Activated CD4-positive, alpha-beta T cell treated with anti-CD3 and anti-CD28 coated beads for 4 hours (primary cell): ENCODE data around the gene SPCS2.
"Not testable (repeated sequence)": the region's sequence is repeated elsewhere in the genome, so short reads cannot be mapped to it uniquely, and the experiment has no call there.

Source experiments
- DNase-seq, 2 donors: peaks; one replicate each; pipeline ENCODE4 v3.0.0-alpha.2; 2020

The SPCS2 gene

DNA sequence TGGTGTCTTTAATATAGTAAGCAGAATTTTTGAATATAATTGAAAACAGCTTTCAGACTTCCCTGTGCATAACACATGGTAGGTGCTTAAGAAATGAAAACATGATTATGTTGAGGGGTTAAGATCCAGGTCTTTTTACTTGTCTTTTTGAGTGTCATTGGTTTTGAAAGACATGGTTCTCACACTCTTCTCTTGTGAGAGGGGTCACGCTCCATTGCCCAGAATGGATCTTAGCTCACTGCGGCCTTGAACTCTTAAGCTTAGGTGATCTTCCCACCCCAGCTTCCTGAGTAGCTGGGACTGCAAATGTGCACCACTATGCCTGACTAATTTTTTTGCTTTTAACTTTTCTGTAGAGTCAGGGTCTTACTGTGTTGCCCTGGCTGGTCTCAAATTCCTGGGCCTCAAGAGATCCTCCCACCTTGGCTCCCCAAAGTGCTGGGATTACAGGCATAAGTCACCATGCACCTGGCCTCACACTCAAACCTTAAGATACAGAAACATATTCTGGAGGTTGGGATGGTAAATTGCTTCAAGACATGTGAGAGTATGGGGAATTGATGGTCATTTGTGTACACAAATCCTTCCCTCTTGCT lies 1.4 kb downstream of the SPCS2 start:
- no peak for DNase-seq

DNA sequence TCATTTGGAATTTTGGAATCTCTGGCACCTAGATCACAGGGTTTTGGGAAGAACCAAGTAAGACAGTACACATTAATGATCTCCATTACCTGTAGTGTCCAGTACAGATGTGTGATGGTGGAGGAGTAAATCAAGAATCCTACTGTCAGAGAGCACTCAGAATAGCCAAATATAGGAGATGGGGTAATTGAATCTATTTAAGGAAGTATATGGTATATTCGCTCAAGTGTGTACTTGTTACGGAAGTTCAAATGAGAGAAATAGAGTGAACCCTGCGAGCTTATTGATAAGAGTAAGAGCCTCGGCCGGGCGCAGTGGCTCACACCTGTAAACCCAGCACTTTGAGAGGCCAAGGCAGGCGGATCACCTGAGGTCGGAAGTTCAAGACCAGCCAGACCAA lies 2.2 kb downstream of the SPCS2 start:
- no peak for DNase-seq

DNA sequence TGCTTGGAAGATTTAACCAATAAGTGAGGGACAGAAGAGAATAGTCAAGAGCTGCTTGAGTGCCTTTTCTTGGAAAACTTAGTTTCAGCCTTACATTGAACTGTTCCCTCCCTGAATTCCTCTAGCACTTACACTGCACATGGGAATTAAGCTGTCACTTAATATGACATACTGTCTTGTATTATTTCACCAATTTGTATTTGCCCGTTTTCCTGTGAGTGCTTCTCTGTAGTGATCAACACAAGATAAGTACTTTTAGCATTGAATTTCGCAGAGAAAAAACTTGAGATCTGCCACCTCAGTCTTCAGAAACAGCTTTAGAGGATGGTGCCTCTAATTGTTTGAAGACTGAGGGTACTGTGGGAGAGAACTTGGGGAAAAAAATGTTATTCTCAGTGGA lies 3.7 kb downstream of the SPCS2 start:
- DNase-seq: no peak

DNA sequence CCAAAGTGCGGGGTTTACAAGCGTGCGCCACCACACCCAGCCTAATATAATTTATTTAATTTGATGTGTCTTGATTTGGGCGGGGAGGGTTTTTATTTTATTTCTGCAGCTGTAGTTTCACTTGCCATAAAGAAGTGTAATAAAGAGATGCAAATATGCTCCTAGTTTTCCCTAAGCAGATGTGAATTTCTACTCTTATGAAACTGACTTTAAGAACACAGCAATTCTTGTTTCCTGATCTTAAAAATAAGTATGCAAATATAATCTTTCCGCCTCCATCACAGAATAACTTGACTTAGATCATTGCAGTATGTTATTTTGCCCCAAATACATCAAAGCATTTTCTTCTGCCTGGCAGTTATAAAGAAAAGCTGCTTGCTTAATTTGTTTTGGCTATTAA lies 4.4 kb downstream of the SPCS2 start:
- DNase-seq: no peak

DNA sequence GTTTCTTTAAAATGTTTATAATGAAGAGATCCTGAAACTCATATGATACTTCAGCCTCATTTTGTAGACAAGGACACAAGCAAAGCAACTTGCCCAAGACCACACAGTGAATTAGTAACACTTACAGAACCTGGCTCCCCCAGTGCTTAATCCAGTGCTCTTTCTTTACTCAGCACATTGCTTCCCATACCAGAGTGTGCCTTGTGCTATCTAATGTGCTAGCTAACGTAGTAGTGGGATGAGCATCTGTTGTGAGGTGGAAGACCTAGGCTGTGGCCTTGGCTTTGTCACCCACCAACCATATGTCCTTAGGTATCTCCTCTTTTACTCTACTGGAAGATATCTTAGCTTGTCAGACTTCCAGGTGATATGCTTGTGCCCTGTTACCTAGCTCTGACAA lies 5.1 kb downstream of the SPCS2 start:
- no peak for DNase-seq

DNA sequence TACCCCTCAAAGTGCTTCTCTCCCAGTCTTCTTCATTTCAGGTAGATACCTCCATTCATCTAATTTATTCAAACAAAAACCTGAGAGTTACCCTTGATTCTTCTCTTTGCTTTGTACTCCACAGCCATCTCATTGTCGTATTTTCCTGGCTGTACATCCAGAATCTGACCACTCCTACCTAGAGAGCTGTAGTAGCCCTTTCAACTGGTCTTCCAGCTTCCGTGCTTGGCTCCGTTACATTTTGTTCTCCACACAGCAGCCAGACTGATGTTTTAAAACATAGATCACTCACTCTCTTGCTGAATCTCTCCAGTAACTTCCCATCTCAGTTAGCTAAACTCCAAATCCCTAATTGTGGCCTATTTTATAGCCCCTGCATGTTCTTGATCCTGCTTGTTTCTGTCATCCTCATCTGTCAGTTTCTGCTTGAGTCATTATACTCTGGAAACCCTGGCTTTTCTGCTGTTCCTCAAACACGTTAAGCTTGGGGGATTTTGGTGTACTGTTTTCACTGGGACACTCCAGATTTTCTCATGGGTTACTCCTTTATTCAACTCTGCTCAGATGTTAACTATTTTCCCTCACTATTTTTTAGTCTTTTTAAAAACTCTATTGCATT lies 7.4 kb downstream of the SPCS2 start:
- DNase-seq: no peak

DNA sequence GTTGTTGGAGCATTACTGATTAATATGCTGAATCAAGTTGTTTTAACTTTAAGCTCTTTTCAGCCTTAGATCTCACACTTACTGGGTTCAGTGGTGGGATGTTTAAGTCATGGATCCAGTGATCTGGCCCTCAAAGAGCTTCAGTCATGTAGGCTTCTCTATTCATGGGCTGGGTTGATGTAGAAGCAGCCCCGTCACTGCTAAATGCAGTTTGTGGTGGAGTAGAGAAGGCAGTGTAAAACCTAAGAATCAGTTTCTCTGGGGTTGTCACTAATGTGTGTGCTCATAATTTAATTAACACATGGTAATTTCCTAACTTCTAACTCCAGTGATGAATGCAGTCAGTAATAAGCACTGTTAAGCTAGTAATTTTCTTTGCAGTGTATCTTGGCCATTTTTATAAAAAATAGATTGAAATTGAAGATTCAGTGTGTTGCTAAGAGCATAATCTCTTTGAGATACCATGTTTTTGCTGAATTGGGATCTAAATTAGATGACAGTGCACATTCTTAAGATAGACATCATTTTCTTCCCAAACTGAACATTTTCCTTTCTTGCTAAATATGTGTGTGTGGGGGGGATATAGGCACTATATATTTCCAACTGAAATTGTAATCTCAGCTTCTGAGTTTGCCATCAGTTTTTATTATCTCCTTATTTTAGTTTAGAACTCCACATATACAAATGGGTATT lies 9.0 kb downstream of the SPCS2 start:
- no peak for DNase-seq

DNA sequence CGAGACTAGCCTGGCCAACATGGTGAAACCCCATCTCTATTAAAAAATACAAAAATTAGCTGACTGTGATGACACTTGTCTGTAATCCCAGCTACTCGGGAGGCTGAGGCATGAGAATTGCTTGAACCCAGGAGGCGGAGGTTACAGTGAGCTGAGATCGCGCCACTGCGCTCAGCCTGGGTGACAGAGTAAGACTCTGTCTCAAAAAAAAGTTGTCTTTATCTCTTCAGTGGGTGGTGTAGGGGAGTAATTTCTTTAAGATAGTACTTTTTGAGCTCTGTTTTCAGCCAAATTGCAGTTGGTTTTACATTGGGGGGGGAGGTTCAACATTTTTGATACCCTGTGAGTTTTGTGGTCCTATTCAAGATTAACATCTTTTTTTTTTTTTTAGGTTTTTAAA lies 11.1 kb downstream of the SPCS2 start:
- DNase-seq: not testable (repeated sequence)

DNA sequence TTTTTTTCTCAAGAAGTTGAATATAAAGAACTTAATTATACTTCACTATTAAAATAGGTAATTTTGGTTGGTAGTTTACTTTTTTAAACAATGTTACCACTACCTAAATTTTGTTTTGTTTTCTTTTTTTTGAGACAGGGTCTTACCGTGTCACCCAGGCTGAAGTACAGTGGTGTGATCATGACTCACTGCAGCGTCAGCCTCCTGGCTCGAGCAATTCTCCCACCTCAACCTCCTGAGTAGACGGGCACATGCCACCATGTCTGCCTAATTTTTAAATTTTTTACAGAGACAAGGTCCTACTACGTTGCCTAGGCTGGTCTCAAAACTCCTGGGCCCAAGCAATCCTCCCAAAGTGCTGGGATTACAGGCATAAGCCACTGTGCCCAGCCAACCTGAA lies 17.6 kb downstream of the SPCS2 start:
- no peak for DNase-seq

DNA sequence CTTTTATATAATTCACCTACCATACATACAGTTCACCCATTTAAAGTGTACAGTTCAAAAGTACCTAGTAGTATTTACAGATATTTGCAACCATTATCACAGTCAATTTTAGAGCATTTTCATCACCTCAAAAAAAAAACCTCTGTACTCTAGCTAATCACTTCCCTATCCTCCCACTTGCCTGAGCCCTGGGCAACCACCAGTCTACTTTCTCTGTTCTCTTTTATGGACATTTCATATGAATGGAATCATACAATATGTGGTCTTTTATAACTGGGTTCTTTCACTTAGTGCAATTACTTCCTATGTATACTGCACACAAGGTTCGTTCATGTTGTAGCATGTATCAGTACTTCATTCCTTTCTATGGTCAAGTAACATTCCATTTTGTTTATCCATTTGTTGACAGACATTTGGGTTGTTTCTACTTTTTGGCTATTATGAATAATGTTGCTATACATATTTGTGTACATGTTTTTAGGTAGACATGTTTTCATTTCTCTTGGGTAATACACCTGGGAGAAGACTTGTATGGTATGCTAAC lies 21.9 kb downstream of the SPCS2 start:
- DNase-seq: no peak

DNA sequence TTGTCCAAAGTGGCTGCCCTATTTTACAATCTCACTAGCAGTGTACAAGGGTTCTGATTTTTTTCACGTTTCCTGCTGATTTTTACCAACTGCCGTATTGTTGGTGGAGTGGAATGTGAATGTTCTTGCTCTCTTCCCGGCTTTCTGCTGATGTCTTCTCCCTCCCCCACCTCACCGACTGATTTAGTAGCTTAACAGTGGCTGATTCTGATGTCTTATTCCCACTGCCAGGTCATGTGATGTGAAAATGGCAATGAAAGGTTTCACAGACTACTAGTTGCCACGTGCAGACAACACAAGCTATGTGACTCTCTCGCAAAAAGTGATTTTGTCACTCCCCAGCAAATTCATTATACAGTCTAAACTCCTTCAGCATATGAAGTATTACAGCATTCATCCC lies 22.4 kb downstream of the SPCS2 start:
- no peak for DNase-seq

DNA sequence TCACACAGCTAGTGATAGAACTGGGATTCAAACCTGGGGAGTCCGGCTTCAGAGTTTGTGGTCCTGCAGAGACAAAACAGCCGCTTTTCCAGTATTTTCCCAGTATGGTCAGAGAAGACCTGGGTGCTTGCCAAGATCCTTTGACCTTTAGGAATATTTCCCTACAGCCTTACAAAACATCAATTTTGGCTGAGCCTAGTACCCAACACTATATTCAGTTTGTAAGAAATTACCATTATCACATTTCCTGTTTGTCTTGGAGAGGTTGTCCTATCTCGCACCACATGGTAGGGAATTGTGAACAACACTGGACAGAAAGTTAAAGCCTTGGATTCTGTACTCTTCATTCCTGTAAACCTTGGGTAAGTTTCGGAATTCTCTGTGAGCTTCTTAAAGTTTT lies 29.0 kb downstream of the SPCS2 start:
- no peak for DNase-seq

DNA sequence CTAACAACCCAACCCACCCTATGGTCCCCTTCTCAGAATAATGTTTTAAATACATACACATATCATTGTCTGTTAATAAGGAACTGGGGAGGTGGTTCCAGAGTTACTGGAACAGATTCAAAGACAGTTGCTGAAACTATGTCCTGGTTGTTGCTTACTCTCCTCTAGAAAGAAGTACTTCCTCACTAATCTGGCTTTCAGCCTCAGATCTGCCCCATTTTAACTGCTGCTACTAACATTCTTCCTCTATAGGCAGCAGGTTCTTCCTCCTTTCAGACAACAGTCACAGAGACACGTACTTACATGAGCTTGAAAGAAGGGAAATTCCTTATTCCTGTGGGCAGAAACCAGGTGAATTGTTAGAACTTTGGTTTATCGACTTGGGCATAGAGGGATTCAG lies 31.6 kb downstream of the SPCS2 start:
- DNase-seq: no peak

DNA sequence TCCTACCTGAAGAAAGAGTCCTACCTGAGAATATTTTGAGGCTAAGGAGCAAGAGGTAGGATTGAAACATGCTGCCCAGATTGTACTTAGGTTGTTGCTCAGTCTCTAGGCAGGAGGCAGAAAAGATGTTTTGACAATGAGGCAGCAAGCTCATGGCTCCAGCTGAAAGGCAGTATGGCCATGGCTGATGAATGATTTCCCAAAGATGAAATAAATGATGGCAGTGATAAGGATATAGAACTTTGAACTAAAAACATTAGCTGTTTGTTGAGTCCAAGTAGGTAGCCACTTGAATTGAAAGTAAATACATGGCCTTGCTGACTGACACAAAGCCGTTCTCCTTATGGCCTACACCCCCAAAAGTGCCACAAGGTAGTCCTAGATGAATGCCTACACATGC lies 32.8 kb downstream of the SPCS2 start:
- DNase-seq: no peak

DNA sequence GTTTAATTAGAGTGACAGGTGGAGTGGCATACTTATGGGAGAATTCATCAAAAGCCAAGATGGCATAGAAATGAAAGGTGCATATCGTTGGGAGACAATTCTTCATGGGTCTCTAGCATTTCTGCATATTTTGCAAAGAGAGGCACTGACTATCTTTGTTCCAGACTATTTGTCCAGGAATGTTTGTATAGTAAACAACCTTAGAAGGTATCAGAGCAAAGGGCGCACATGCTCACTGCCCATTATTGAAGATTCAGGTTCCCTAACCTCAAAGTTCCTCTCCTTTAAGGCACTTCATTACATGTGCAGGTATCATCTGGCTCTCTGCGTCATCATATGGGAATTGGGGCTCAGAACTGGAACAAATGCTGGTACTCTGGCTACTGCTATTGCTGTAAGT lies 35.0 kb downstream of the SPCS2 start:
- no peak for DNase-seq

DNA sequence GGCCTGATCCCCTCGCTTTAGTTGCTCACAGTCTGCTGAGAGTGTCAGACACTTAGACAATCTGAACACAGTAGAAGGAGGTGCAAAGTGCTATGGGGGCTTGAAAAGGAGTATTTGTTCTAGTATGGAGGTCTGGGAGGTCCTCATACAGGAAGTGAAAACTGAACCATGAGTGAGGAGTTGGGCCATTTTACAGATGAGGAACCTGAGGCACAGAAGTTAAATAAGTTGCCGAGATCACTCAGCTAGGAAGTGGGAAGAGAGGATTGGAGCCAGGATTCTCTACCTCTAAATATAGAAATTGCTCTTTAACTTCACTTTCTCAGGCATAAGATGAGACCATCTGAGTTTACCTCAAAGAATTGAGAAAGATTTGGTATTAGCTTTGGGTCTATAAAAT lies 35.7 kb downstream of the SPCS2 start:
- DNase-seq: no peak

DNA sequence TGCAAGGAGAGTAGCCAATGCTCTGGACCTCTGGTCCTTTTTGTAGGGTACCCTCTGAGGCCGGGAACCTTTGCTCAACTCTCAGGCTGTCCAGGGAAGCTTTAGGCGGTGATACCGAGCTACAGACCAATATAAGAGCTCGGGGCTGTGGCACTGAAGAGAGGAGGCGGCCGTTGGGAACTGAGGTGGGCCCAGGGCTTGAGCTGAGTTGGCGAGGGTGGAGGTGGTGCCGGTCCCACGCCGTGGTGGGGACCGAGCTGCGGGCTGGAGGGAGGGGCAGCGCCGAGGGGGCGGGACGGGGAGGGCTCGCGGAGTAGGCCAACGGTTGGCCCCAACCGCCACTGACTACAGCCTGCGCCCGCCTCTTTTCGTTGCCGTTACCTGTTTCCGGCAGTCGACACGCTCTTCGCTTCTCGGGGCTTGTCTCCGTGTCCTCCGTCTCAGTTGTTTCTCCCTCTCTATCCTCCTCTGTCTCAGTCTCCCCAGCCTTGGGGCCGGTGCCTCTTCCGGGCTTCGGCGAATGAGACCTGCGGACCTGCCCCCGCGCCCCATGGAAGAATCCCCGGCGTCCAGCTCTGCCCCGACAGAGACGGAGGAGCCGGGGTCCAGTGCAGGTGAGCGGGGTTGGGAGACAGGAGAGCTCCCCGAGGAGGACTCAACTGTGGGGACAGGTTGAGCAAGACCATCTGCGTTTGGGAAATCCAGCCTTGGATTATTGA lies 39.6 kb downstream of the SPCS2 start, which contains the start of gene NEU3:
Gene NEU3, plus strand, starts transcription at position 393 of the 719 bp plus-strand sequence. Its CDS starts 128 bp downstream, at position 521.
- DNase-seq: peak; percentile 82 to 85

DNA sequence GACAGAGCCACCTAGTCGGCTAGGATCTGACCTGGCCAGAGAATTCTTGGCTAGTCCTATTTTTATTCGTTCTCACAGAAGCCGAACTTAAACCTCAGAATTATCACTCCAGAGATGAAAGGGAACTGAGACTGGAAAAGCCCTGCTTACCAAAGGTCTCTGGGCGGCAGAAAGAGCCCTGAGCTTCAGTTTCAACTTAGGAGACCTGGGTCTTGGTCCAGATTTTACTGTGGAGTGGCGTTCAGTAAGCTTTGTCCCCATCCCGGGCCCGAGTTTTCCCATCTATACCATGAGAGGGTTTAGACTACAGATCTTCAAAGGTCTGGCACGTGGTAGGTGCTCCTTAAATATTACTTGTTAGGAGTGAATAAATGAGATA lies 40.2 kb downstream of the SPCS2 start:
- no peak for DNase-seq

DNA sequence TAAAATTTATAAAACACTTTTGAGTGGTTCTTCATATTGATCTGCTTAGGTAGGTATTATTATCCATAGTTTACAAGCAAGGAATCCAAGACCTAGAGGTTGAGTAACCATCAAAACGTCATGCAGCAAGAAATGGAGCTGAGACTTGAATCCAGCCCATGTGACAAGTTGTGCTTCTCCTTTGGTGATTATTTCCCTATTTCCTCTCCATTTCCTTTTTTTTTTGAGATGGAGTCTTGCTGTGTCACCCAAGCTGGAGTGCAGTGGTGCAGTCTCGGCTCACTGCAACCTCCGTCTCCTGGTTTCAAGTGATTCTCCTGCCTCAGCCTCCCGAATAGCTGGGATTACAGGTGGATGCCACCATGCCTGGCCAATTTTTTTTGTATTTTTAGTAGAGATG lies 41.1 kb downstream of the SPCS2 start:
- not testable (repeated sequence) for DNase-seq

DNA sequence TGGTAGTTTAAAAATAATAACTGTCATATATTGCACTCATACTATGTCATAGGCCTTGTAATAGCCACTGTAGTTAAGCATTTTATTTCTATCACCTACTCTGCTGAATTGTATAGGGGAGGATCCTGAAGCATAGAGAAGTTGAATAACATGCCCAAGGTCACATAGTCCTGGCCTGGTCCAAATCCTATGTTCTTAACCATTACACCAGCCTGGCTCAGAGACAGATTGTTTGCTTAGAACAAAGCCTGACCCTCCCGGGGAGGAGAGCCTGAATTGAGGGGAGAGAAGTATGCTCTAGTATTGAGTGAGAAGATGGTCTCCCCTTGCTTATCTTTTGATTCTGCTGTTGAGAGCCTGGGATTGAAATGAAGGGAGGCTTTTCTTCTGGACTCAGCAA lies 41.9 kb downstream of the SPCS2 start:
- DNase-seq: no peak

DNA sequence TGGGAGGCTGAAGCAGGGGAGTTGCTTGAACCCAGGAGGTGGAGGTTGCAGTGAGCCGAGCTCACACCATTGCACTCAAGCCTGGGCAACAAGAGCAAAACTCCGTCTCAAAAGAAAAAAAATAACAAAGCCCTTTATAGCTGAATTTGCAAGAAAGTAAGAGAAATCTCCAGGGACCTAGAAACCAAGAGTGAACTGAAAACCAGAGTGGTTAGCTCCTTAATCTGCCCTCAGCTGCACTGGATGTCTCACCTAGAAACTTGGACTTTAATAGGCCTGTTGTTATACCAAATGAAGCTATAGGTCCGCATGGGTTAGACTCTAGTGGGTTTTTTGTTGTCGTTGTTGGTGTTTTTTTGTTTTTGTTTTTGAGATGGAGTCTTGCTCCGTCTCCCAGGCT lies 43.8 kb downstream of the SPCS2 start:
- no peak for DNase-seq

DNA sequence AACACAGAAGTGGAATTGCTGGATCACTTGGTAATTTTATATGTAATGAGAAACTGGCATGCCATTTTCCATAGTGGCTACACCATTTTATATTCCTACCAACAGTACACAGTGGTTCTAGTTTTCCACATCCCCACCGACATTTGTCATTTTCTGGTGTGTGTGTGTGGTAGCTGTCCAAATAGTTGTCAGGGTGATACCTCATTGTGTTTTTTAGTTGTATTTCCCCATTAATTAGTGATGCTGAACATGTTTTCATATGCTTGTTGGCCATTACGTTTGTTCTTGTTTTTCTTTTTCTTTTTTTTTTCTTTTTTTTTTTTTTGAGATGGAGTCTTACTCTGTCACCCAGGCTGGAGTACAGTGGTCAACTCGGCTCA lies 51.9 kb downstream of the SPCS2 start:
- no peak for DNase-seq

DNA sequence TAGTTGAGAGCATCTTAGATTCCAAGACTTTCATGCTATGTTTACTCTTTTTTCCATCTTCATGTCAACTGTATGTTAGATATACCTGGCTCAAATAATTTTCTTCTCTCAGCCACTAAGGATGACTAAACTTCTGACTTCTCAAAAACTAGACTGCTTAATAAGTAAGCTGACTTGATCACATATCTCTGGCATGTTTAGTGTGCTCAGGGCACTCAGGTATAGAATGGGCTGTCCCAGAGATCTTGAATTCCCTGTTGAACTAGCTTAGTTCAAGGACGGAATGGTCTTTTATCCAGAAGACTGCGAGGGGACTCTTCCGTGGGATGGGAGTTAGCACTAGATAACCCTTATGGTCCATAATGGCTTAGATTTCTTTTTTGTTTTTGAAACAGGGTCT lies 52.6 kb downstream of the SPCS2 start:
- no peak for DNase-seq

DNA sequence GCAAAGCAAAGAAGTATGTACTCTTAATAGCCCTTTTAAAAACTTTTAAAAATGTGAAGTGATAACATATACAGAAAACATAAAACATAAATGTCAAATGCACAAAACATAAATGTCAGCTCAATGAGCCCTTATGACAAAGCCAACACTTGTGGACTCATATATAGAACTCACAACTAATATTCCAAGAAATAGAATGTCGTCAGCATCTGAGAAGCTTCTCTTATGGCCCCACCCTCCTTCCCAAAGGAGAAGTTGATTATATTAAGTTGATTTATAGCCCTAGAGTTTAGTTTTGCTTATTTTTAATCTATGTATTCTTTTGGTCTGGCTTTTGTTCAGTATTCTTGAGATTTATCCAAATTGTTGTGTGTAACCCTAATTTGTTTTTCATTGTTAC lies 53.5 kb downstream of the SPCS2 start:
- DNase-seq: no peak
